Anterior cingulate cortex (tissue), 58 donors: Measurements from ENCODE around the gene ZSCAN20.

Experiments used
- DNase-seq, 58 donors: peaks; one replicate each; lab custom pipeline; 2025; lab: John Stamatoyannopoulos, UW

ZSCAN20 gene

DNA sequence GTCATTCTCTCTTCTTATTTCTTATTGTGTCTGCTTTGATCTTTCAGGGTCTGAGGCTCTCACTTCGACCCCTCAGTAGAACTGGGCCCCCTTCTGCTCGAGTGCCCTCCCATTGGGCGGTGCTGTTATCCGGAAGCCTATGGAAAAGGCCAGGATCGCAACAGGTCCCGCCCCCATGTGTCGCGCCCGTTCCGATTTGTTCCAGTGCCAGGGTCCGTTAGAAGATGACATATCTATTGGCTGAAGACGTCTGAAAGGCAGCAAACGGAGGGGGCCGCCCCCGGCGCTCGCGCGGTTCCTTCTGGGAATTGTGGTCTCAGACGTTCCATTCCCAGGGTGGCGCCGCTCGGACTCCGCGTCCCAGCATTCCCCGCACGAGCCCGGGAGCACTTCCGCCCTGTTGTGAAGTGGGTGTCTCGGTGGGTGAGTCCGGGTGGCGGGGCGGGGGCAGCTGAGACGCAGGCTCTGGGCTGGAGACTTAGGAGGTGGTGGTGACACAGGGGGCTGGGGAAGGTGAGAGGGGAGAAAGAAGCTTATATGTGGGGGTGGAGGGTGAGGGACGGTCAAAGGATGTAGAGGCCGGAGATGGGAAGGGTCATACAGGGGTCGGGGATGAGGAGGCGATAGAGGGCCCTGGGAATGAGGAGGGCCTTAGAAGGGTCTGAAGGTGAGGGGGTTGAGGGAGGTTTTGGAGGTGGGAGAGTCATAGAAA, at the start of gene ZSCAN20:
Gene ZSCAN20, plus strand, starts transcription at position 377 of the 712 bp plus-strand sequence. CDS start 6,644 bp downstream, outside the sequence.
- DNase-seq = peak; percentile 84 to 99 (median 98)

DNA sequence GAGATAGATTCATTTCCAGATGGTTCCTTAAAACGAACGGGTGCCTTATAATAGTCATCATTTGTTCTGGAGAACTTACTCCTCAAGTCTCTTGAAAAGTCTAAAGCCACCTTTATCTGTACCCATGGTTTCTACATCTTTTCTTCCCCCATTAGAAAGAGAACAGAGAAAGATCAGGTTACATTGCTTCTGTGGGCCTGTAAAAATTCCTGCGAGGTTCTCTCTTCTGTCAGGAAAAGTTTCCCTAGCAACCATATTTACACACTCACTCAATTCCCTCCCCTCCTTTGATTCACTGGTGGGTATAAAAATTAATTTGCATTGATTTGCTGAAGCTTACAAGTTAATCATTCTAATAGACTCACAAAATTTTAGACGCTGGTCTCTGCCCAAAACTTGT, 48.2 kb upstream of the ZSCAN20 start:
- no peak for DNase-seq

DNA sequence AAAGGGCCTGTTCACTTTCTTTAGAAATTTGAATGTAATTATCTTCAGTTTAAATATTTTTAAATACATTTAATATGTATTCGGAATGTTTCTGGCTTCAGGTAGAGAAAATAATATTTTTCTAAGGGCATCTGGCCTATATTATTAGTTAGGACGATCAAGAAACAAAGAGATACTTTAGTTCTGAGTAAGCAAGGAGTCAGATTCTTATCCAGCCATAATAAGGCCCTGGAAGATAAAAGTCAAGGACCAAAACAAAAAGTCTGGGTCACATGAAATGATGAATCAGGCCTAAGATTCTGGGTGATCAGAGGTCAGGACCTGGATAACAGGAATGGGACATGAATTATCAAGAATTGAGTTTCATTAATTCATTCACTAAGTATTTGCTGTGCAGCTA, 47.8 kb upstream of the ZSCAN20 start:
- no peak for DNase-seq

DNA sequence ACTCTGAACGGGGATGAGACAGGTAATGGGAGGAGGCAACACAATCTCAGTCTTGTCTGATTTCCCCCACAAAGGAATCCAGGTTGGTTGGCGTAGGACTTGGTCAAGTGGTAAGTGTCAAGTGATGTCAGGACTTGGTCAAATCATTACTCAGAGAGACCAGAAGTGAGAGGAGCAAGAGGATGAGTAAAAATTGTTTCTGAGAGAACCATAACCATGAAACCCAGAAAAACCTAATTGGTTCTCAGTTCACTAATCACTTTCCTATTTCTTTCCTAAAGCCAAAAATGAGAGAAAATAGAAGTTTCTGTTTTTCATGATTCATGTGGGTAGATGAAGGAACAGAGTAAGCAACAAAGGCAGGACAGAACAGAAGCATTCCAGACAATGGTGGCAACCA, 46.5 kb upstream of the ZSCAN20 start:
- DNase-seq = no peak

DNA sequence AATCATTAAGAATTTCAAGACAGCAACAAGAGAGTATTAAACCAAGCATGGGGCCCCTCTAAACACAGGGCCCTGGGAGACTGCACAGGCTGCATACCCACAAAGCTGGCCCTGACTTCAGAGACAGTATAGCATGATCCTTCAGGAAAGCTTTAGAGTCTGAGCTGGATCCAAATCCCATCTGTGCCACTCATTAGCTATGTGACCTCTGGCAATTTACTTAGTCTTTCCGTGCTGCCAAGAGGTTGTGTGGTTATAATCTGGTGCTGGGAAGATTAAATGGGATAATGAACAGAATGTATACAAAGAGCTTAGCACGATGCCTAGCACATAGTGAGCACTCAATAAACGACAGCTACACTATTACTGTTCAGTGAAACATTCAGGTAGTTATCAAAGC, 45.5 kb upstream of the ZSCAN20 start:
- DNase-seq = no peak

DNA sequence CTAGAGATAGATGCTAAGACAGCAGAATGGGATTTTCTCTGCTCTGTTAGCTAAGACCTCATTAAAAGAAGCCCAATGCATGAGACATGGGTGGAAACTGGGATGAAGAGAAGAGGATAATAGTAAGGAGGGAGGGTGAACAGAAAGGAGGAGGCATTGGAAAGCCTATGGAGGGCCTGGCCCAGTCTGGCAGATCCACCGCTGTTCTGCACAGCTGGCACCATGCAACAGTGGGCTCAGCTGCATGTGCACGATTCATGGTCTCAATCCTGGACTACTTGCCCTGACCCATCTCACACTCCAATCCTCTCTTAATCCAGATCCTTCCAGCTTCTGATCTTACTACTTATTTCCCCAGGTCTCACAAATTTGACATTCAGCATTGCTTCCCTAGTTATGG, 43.8 kb upstream of the ZSCAN20 start:
- DNase-seq = no peak

DNA sequence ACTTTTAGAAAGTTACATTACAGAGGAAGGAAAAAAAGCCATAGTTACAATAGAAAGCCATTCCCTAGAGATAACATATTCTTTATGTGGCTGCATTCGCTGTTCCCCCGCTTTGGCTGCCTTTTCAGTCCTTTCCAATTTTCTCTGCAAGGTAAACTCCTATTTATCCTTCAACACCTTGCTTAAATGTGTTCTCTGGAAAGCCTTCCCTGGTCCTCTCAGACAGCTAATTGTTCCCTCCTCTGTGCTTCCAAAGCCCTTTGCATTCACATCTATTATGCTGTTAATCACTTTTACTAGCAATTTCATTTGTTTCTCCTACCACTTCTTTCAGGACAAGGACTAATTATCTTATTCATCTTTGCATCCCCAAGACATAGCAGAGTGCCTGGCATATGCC, 43.1 kb upstream of the ZSCAN20 start:
- no peak for DNase-seq

DNA sequence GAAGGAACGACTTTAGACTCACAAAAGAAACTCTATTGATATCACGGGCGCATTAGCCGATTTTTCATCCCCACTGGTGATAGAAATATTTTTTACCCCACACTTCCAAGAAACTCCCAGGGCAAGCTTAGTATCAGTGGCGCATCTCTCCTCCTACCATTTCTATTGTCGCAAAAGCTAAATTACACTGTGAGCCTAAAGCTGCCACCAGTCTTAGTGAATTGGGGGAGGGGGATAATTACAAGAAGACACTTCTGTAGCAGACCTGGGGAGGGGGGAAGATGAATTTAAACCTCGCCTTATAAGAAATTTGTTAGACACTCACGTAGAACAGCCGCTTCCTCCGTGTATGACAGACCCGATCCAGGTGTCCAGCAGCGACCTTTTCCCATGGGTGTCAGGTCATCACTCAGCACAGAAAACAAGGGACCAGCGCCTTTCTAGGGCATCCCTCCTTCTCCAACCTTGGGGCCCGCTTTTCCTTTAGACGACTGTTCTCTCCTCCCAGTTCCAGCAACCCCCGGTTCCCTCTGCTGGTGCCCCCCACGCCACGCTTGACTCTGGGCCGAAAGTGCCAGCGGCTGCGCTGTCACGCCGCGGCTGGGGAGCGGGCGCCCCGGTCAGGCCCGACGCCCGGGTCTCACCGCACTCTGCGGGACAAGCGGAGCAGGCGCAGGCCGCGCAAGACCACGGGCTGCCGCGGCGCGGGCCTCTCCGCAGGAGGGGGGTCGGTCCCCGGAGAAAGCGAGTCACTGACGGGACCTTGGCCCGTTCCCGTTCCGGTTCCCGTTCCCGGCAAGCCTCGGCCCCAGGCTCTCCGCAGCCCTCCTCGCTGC, 42.4 kb upstream of the ZSCAN20 start:
- DNase-seq = peak in 24 of 58 donors; percentile 22 to 74 (median 48)

DNA sequence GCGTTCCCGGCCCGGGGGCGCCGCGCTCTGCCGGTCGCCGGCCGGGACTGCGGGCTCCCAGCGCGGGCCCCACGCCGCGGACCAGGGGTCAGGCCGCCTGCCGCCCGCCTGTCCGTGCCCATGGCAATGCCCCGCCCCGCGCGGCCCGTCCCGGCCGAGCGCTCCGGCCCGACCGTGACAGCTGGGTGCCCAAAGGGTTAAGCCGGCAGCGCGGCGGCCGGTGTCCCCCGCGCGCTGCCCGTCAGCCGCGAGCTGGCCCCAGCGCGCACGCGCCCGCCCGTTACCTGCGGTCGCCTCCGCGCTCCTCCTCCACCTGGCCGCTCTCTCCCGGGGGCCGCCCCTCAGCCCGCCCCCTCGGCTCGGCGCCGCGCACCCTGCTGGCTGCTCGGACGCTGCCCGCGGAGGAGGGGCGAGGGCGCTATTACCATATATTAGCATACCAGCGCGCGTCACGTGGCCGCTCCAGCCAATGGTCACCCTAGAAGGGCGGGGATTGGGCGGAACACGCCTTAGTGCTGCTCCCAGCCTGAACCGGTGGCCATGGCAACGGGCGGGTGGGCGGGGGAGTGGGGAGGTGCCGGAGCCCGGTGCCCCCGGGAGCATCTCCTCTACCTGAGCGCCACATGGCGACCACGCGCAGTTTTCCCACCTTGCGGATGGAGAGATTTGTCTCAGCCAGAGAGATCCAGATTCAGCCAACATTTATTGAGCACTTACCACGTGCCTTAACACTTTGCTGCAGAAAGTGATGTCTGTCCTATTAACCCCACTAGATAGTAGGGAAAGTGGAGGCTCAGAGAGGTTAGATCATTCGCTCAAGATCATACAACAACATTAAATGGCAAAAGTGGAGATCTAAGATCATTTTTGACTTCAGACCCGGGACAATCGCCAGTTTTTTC, 41.5 kb upstream of the ZSCAN20 start, which contains the start of gene PHC2:
Gene PHC2, minus strand, starts transcription at position 404 of the 902 bp plus-strand sequence. CDS start 55,556 bp downstream, outside the sequence.
- DNase-seq = peak; percentile 76 to 100 (median 97)

DNA sequence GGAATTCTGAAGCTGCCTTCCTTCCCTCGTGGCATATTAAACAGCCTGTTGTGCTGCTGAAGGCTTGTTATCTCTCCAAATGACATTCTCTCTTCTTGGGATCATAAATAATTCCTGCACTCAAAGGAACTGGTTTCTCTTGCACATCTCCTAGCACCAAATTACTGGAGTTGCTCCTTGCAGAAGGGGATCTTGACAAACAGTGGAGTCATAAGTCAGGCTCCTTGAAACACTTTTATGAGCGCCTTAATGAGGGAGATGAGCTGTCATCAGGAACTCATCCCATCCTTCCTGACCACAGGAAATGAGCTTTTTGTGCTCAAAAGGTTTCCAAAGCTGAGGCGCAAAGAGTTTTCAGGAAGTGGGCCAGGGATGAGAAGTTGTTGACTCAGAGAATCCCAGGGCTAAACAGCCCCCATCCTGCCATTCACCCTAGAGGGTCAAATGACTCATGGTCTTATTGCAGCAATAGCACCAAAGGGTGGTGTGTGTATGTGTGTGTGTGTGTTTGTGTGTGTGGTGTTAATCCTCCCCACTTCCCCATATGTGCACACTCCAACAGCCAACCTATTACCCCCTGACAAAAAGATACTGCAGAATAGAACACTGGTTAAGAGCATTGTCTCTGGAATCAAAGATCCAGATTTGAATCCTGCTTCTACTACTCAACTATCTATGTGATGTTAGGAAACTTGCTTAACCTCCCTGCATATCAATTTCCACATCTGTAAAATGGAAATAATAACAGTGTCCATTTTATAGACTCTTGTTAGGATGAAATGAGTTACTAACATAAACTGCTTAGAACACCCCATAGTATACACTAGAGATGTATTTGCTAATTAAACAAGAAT, 38.7 kb upstream of the ZSCAN20 start:
- peak in 4 of 58 donors; percentile 4 to 28 (median 17) for DNase-seq

DNA sequence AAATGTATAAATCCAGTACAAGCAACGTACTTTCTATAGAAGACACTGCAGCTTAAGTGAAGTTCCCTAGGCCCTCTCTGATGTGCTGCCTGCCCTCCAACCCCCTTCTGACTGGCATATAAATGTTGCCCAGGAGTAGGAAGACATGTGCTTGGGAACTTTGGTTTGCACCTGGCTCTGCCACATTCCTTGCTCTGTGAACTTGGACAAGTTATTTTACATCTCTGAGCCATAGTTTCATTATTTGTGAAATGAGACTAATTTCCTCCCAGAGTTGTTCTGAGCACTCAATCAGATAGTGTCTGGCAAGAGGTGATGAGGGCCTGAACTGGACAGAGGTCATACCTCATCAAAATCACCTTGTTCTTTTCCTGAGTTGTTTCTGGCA, 38.1 kb upstream of the ZSCAN20 start:
- no peak for DNase-seq

DNA sequence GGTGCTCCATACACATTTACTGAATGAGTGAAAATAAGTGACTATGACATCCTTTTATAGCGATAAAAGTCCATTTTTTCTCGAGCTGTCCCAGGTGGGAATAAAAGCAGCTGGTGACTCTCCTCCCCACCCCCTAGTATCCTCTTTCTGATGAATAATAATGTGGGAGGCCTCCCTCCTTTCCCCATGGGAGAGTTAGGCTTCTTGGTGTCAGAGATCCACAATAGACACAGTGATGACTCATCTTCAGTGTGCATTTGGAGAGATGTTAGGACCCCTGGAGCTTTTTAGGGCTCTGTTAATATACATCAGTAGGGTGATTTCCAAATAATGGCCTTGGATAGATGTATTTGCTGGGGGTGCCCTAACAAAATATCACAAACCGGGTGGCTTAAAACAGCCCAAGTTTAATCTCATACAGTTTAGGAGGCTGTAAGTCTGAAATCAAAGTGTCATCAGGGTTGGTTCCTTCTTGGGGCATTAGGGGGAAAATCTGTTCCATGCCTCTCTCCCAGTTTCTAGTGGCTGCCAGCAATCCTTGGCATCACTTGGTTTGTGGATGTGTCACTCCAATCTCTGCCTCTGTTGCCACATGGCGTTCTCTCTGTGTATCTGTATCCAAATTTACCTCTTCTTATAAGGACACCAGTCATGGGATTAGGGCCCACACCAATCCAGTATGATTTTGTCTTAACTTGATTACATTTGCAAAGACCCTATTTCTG, 37.2 kb upstream of the ZSCAN20 start:
- DNase-seq = peak in 12 of 58 donors; percentile 4 to 46 (median 10)

DNA sequence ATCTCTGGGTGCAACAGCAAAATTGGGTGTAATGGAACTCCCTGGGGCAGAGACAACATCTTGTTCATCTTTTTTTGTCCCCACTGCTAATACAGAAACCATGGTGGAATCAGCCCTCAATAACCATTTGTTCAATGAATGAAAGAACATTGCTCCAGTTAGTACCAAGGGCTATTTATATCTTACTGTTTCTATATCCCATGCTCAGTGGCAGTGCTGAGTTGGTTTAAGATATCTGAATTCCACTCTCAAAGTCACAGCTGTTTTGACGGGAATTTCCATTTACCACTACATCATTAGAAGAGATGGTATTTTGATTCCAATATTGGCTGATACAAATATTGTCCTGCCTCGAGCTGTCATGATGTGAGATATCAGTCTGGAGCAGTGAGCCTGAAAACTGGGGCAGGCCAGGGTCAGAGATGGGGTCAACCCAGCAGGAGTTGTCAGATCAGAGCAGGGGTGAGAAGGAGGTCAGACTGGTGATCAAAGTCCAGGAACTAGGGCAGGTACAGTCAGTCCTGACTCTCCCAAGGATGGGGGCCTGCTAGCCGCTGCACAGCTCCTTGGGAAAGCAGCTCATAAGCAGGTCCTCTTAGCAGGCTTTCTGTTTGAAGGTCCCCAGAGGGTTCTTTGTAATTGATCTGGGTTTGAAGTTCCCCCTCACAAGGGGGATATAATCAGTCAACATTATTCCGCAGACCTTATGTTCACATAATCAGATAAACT, 35.7 kb upstream of the ZSCAN20 start:
- DNase-seq = peak in 1 of 58 donors; percentile 25

DNA sequence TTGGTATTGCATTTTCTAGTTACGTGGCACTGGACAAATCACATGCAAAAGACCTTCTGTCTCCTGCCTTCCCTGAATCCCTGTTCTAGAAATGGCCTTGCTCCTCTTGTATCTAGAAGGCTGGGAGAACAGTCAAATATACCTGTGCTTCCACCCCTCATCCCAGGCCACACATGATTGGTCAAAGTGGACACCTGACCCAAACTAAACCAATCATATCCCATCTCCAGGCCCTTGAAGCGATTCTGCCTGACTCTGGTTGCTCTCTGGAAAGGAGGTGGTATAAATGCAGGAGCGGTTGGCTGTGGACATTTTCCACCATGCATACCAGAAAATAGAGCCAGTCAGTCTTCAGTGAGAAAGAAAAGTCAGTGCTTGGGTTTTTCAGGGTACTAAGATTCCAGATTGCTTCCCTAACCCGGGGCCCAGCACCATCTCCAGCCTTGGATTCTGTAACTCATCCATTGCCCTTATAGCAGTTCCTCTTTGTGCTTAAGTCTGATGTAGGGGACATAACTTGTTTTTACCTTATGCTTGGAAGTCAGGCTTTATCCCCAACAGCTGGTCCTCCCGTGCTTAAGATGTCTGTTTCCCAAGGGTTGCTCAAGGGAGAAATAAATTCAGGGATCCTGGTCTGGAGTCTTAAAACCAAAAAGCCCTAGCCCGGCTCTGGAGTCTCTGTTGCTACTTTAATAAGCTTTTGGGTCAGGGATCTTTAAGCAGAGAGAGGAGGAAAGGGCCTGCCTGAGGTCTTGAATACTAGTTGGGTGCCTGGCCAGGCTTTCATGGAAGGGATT, 33.9 kb upstream of the ZSCAN20 start:
- no peak for DNase-seq

DNA sequence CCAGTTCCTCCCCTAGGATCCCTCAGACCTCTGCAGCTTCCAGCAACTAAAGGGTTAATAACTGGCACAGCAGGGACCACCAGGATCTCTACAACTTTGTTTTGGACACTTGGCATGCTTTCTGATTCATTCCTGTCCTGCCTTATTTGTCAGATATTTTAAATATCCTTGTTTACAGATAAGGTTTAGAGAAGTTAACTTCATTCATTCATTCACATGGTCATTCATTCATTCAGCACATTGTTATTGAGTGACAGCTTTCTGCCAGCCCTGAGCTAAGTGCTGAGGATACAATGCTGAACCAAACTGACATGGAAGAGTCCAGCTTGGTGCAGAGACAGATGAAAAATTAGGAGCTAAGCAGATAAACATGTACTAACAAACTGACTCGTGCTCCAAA, 32.8 kb upstream of the ZSCAN20 start:
- DNase-seq = no peak

DNA sequence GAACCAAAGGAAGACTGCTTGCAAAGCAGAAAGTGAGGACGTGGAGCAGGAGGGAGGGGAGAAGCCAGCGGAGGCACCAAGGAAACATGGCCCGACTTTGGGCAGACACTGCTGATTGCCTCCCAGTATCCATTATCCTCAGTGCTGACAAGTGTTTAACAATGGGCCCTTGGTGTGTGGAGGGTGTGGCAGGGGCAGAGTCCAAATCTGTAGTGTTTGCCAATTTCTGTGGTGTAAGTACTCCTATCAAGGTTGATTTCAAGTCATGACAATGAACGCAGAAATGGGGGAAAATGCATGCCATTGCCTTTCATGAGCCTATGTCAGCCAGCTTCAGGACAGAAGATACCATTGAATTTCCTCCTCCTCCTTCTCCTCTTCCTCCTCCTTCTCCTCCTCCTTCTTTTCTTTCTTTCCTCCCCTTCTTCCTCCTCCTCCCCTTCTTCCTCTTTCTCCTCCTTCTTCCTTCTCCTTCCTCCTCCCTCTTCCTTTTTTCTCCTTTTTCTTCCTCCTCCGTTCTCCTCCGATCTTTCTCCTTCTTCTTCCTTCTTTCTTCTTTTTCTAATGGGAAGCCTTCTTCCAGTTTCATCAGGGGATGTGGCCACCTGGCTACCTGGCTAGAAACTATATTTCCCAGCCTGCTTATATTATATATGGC, 31.2 kb upstream of the ZSCAN20 start:
- no peak for DNase-seq

DNA sequence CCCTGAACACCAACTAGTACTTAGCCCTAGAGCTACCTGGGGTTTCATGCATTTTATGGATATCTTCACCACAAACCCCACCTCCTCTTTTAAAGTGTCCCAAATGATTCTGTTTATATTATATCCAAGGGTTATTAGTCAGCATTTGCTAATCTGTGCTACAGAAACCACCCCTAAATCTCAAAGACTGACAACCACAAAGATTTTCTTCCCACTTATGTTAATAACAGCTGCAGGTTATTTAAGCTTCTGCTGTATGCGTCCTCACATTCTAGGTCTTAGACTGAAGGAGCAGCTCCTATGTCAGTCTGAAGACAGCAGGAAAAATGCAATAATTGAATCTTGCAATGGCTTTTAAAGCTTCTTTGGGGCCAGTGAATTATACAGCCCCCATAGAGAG, 30.3 kb upstream of the ZSCAN20 start:
- DNase-seq = no peak
